HG02840 (cell line): ENCODE measurements around the gene CHTF18.

Experiments used
- ATAC-seq: cut with Tn5 transposase; IDR thresholded peaks from one replicate; pipeline ENCODE4 v1.9.1; 2021; ENCODE audit warnings: mild to moderate bottlenecking, moderate library complexity, moderate number of reproducible peaks; ENCODE audit not compliant: unreplicated experiment, low FRiP score

The CHTF18 gene

DNA sequence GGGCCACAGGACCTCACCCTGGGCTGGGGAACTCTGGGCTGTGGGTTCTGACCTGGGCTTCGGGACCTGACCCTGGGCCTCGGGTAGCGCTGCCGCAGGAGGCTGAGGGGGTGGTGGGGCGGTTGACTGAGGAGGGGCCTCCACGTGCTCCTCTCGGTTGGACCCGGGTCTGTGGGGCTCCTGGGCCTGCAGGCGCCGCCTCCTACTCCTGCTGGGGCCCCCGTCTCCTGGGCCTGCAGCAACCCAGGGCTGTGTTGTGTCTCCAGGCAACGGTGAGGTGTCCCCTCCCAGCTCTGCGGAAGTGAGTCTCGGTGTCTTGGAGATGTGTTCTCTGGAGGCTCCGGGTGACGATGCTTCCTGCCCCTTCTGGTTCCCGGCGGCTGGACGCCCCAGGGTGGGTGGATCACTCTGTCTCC lies 53.6 kb downstream of the CHTF18 start:
- ATAC-seq, result no peak

DNA sequence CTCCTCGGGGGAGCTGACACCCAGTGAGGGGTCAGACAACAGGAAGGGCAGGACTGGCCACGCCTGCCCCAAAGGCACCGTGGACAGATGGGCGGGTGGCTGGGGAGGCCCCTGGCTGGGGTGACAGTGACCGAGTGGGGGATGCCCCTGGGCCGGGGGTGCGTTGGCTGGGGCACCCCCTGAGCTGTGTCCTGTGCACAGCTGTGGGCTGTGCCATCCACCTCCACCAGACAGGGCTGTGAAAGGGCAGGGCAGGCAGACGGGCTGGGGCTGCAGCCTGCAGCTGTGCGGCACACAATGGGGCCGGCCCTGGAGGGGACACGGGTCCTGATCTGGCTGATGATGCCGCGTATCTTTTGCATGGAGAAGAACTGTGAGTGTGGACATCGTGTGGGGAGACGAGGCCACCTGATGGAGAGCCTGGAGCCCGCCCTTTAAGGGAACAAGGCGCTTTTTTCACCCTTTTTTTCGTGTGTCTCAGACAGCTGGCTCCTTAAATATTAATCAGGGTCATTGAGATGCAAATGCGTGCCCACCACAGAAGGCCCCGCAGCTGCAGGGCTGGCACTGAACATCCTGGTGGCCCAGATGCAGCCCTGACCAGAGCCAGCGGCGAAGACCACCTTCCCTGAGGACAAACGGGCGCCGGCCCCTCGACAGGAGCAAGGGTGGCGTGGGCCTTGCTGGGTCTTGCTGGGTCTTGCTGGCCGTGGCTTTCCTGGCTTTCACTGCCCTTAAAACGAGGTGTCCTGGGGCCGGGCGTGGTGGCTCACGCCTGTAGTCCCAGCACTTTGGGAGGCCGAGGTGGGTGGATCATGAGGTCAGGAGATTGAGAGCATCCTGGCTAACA lies 54.5 kb downstream of the CHTF18 start:
- no peak for ATAC-seq

- no peak for ATAC-seq
Observed at GRCh38 chr16:843771-844170, 55.4 kb downstream of the CHTF18 start.

DNA sequence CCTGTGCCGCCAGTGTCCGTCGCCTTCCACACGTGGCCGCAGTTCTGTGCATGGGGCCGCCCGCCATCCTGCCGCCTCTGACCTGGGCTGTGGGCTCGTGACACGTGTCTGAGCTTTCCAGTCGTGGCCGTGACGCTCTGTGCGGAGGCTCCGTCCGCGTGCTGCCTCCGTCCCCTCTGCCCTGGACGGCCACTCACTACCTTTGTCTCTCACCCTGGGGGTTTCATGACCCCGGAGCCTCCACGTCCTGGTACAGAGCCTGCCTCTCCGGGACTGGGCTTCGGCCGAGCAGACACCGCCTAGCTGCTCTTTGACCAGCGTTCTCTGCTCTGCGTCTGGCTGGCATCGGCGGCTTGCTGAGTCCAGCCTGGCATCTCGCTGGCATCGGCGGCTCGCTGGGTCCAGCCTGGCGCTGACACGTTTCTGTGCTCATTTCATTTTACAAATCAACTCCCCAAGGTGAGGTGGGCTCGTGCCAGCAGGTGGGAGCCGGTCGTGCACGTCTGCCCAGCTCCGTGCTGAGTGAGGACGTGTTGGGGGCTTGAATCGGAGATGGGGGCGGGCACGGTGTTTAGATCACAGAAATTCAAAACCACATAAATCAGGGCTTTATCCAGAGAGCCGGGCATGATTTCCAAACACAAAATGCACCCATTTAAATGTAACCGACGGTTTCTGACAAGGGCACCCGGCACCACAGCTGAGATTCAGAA lies 56.4 kb downstream of the CHTF18 start:
- no peak for ATAC-seq

GRCh38 chr16:845351-845745 lies 56.9 kb downstream of the CHTF18 start:
- no peak for ATAC-seq

DNA sequence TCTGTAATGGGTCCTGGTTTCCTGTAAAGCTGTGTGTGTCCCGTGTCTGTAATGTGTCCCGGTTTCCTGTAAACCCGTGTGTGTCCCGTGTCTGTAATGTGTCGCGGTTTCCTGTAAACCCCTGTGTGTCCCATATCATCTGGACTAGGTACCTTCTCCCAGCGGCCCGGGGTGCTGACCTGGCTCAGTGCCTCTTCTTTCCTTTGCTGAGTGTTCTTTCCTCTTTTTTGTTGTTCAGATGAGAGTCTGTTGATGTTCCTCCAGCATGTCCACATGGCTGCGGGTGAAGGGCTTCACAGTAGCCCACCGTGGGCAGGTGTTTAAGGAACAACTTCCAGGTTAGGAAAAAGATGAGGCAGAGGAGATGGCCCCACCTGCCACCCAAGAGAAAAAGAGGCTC lies 58.7 kb downstream of the CHTF18 start:
- no peak for ATAC-seq
